ENCODE measurements around the gene SAMHD1.

DNA sequence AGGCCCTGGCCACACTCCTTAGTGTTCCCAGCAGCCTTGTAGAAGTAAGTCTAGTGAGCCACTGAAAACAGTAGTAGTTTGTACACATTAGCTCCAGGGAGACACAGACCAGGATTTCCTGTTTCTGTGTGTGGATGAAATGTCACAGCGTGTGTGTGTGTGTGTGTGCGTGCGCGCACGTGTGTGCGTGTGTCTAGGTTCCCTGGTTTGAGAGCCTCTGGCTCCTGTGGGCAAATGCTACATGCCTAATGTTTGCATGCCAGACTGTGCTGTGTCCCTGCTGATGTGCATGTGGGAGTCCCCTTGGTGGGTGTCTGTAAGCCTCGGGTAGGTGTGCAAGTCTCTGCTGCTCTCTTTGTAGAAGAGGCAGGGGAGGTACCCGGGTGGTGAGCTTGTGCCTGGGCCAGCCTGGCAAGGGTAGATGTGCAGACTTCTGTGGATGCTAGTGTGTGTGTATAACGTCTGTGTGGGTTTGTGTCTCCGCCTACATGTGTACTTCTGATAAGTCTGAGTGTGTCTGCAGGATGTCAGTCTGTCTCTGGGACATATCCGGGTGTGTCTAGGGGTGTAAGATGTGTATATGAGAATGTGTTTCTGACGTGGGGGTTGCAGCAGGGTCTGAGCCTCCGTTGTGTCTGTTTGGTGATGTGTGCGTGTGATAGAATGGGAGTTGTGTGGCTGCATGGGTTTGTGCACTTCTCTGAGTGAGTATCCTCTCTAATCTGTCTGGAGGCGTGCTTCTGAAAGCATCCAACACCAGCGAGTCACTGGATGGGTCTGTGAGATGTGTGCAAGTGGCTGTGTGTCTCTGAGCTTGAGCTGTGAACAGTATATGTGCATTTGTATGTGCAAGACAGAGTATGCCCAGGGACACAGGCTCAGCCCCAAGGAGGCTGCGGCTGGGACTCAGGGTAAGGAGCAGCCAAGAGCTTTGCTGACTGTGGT, 94.5 kb downstream of the SAMHD1 start:
- TF ChIP-seq, protein P1, sequence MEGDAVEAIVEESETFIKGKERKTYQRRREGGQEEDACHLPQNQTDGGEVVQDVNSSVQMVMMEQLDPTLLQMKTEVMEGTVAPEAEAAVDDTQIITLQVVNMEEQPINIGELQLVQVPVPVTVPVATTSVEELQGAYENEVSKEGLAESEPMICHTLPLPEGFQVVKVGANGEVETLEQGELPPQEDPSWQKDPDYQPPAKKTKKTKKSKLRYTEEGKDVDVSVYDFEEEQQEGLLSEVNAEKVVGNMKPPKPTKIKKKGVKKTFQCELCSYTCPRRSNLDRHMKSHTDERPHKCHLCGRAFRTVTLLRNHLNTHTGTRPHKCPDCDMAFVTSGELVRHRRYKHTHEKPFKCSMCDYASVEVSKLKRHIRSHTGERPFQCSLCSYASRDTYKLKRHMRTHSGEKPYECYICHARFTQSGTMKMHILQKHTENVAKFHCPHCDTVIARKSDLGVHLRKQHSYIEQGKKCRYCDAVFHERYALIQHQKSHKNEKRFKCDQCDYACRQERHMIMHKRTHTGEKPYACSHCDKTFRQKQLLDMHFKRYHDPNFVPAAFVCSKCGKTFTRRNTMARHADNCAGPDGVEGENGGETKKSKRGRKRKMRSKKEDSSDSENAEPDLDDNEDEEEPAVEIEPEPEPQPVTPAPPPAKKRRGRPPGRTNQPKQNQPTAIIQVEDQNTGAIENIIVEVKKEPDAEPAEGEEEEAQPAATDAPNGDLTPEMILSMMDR (IDR thresholded peaks at IDR 0.05): no peak
- TF ChIP-seq POLR2A (IDR thresholded peaks at IDR 0.05): no peak

Measured in esophagus squamous epithelium (tissue), 4 donors.